PC-9 (cell line): ENCODE measurements around the gene RPL28.

Experiments
- CTCF ChIP-seq: fragments of 200-600 bp; sonication (generic); conservative IDR thresholded peaks from 2 replicates; pipeline ENCODE4 v1.6.1; 2017; ENCODE audit warnings: mixed run types, antibody characterized with exemption, mild to moderate bottlenecking, moderate library complexity
- EZH2 ChIP-seq: fragments of 200-600 bp; sonication (generic); IDR thresholded peaks from 2 replicates; pipeline ENCODE4 v1.8.0; 2017; ENCODE audit warnings: antibody characterized with exemption, low read depth

GRCh38 chr19:55398200-55398925 is 12.6 kb downstream of the RPL28 start:
- TF ChIP-seq CTCF: no peak
- no peak for TF ChIP-seq EZH2
